HEK293 (cell line): ENCODE measurements around the gene SIDT2.

Source experiments
- CTCF ChIA-PET: fragments of 350-600 bp; formaldehyde crosslinking; extraction: SDS; loops from one replicate; lab custom pipeline; 2021; ENCODE audit warnings: antibody characterized with exemption; lab: Yijun Ruan, JAX
- POLR2A ChIA-PET: fragments of 300-600 bp; formaldehyde crosslinking; extraction: SDS; loops from one replicate; lab custom pipeline; 2020; ENCODE audit warnings: antibody characterized with exemption, inconsistent platforms; lab: Yijun Ruan, JAX
- H3K27ac ChIP-seq: fragments of 200-500 bp; sonication (Bioruptor generic); 2 replicates; pipeline ENCODE4 v1.5.1; 2014; ENCODE audit warnings: low read depth, low read length, control low read depth, inconsistent platforms; ENCODE audit errors: extremely low read depth
- H3K36me3 ChIP-seq, 2 experiments: fragments of 200-500 bp in 1 of 2; sonication (Bioruptor generic) in 1 of 2; 1 replicate in 1 of 2; 2 replicates in 1 of 2; pipeline ENCODE4 v1.5.1; 2014 to 2017; ENCODE audit warnings: inconsistent platforms in 2 of 2, low read length in 2 of 2; ENCODE audit not compliant: control insufficient read depth in 2 of 2, insufficient read depth in 1 of 2
- H3K4me1 ChIP-seq: fragments of 200-500 bp; sonication (Bioruptor generic); 2 replicates; pipeline ENCODE4 v1.5.1; 2014; ENCODE audit warnings: mild to moderate bottlenecking, low read length, inconsistent platforms; ENCODE audit not compliant: control insufficient read depth, insufficient read depth
- H3K4me3 ChIP-seq: 2 replicates; pipeline ENCODE4 v1.5.1; 2011; ENCODE audit warnings: low read depth, mild to moderate bottlenecking, control low read depth, low read length, moderate library complexity
- H3K9me3 ChIP-seq: fragments of 200-500 bp; sonication (Bioruptor generic); 2 replicates; pipeline ENCODE4 v1.5.1; 2014; ENCODE audit warnings: low read depth, low read length, inconsistent platforms; ENCODE audit not compliant: control insufficient read depth, insufficient read depth
- EGR2 ChIP-seq: fragments of 450-650 bp; formaldehyde crosslinking; IDR thresholded peaks from 2 replicates; pipeline ENCODE4 v1.5.1; 2016; ENCODE audit warnings: low read depth, missing biosample characterization, missing genetic modification characterization
- GLIS1 ChIP-seq: fragments of 450-650 bp; formaldehyde crosslinking; IDR thresholded peaks from 2 replicates; pipeline ENCODE4 v1.5.1; 2016; ENCODE audit warnings: missing biosample characterization, missing genetic modification characterization
- GLIS2 ChIP-seq: fragments of 450-650 bp; formaldehyde crosslinking; IDR thresholded peaks from 2 replicates; pipeline ENCODE4 v1.5.1; 2016; ENCODE audit warnings: missing biosample characterization, missing genetic modification characterization
- MEIS1 ChIP-seq: sonication (generic); formaldehyde crosslinking; IDR thresholded peaks from 2 replicates; pipeline ENCODE4 v1.8.1; 2022; ENCODE audit warnings: missing genetic modification reagents, mild to moderate bottlenecking, borderline replicate concordance
- PRDM10 ChIP-seq: fragments of 450-650 bp; formaldehyde crosslinking; IDR thresholded peaks from 2 replicates; pipeline ENCODE4 v1.5.1; 2016; ENCODE audit warnings: missing biosample characterization, missing genetic modification characterization
- REST ChIP-seq: fragments of 450-650 bp; formaldehyde crosslinking; IDR thresholded peaks from 2 replicates; pipeline ENCODE4 v1.5.1; 2016; ENCODE audit warnings: missing biosample characterization, missing genetic modification characterization
- SP2 ChIP-seq: fragments of 450-650 bp; formaldehyde crosslinking; IDR thresholded peaks from 2 replicates; pipeline ENCODE4 v1.5.1; 2016; ENCODE audit warnings: missing biosample characterization, missing genetic modification characterization
- TCF7L2 ChIP-seq: IDR thresholded peaks from 2 replicates; pipeline ENCODE4 v1.6.1; 2011; ENCODE audit warnings: low read depth, mild to moderate bottlenecking, inconsistent platforms, low read length, moderate library complexity, borderline replicate concordance
- ZFP41 ChIP-seq: fragments of 450-650 bp; formaldehyde crosslinking; IDR thresholded peaks from 2 replicates; pipeline ENCODE4 v1.5.1; 2016; ENCODE audit warnings: missing biosample characterization, missing genetic modification characterization, borderline replicate concordance
- ZNF146 ChIP-seq: fragments of 450-650 bp; formaldehyde crosslinking; IDR thresholded peaks from 2 replicates; pipeline ENCODE4 v1.5.1; 2016; ENCODE audit warnings: missing biosample characterization, missing genetic modification characterization
- ZNF155 ChIP-seq: fragments of 450-650 bp; formaldehyde crosslinking; IDR thresholded peaks from 2 replicates; pipeline ENCODE4 v1.5.1; 2016; ENCODE audit warnings: missing biosample characterization, missing genetic modification characterization
- ZNF175 ChIP-seq: fragments of 450-650 bp; formaldehyde crosslinking; IDR thresholded peaks from 2 replicates; pipeline ENCODE4 v1.5.1; 2016; ENCODE audit warnings: missing biosample characterization, missing genetic modification characterization
- ZNF211 ChIP-seq: fragments of 450-650 bp; formaldehyde crosslinking; IDR thresholded peaks from 2 replicates; pipeline ENCODE4 v1.5.1; 2016; ENCODE audit warnings: low read depth, missing biosample characterization, missing genetic modification characterization
- ZNF23 ChIP-seq: fragments of 450-650 bp; formaldehyde crosslinking; IDR thresholded peaks from 2 replicates; pipeline ENCODE4 v1.5.1; 2016; ENCODE audit warnings: missing biosample characterization, missing genetic modification characterization, borderline replicate concordance
- ZNF335 ChIP-seq: fragments of 450-650 bp; formaldehyde crosslinking; conservative IDR thresholded peaks from 2 replicates; pipeline ENCODE4 v1.5.1; 2016; ENCODE audit warnings: missing biosample characterization, missing genetic modification characterization
- ZNF423 ChIP-seq: fragments of 450-650 bp; formaldehyde crosslinking; IDR thresholded peaks from 2 replicates; pipeline ENCODE4 v1.5.1; 2016; ENCODE audit warnings: missing biosample characterization, missing genetic modification characterization
- ZNF48 ChIP-seq: fragments of 450-650 bp; formaldehyde crosslinking; IDR thresholded peaks from 2 replicates; pipeline ENCODE4 v1.5.1; 2016; ENCODE audit warnings: missing biosample characterization, missing genetic modification characterization
- ZNF510 ChIP-seq: fragments of 450-650 bp; formaldehyde crosslinking; IDR thresholded peaks from 2 replicates; pipeline ENCODE4 v1.5.1; 2018; ENCODE audit warnings: mild to moderate bottlenecking, missing genetic modification characterization, missing biosample characterization; ENCODE audit not compliant: insufficient replicate concordance
- ZNF645 ChIP-seq: fragments of 450-650 bp; formaldehyde crosslinking; IDR thresholded peaks from 2 replicates; pipeline ENCODE4; 2016; ENCODE audit warnings: missing biosample characterization, missing genetic modification characterization
- ZNF658 ChIP-seq: fragments of 450-650 bp; formaldehyde crosslinking; IDR thresholded peaks from 2 replicates; pipeline ENCODE4; 2016; ENCODE audit warnings: missing biosample characterization, missing genetic modification characterization
- ZNF768 ChIP-seq: fragments of 450-650 bp; formaldehyde crosslinking; IDR thresholded peaks from 2 replicates; pipeline ENCODE4 v1.5.1; 2018; ENCODE audit warnings: missing biosample characterization, mild to moderate bottlenecking, missing genetic modification characterization
- ZNF776 ChIP-seq: fragments of 450-650 bp; formaldehyde crosslinking; IDR thresholded peaks from 2 replicates; pipeline ENCODE4 v1.5.0; 2017; ENCODE audit warnings: missing biosample characterization, missing genetic modification characterization, borderline replicate concordance
- TF ChIP-seq, protein P1 (sequence below): IDR thresholded peaks from 2 replicates; pipeline ENCODE4 v1.6.1; 2011; ENCODE audit warnings: mild to moderate bottlenecking, low read depth, low read length, borderline replicate concordance

Gene SIDT2

GRCh38 chr11:117232092-117232878 is 53.7 kb downstream of the SIDT2 start, which contains the start of gene RNF214 (continued):
- TF ChIP-seq, protein P1, sequence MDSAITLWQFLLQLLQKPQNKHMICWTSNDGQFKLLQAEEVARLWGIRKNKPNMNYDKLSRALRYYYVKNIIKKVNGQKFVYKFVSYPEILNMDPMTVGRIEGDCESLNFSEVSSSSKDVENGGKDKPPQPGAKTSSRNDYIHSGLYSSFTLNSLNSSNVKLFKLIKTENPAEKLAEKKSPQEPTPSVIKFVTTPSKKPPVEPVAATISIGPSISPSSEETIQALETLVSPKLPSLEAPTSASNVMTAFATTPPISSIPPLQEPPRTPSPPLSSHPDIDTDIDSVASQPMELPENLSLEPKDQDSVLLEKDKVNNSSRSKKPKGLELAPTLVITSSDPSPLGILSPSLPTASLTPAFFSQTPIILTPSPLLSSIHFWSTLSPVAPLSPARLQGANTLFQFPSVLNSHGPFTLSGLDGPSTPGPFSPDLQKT = peak; percentile 45; the same call in 1 of the 2 replicates
- no peak for TF ChIP-seq REST (tag by site-specific recombination)
- no peak for TF ChIP-seq ZNF645 (tag by site-specific recombination)
- TF ChIP-seq EGR2 (tag by site-specific recombination) = no peak
- TF ChIP-seq ZNF23 (tag by site-specific recombination) = no peak

GRCh38 chr11:117232911-117233409 is 54.4 kb downstream of the SIDT2 start:
- Histone ChIP-seq H3K4me3 (peak overlapping the region; percentile 78), H3K27ac (peak overlapping the region; percentile 59; the same call in 1 of the 2 replicates), H3K36me3 (peaks cover 0 to 37% of the 10 kb centered on the region in 2 experiments; a peak in 2 of 3 replicates), H3K9me3 (no peaks in the 10 kb centered on the region), H3K4me1 (no peaks in the 10 kb centered on the region)
- POLR2A ChIA-PET = interaction anchor here (1.9 to 2.6 kb wide), 2 partner anchors 11 to 83 kb away, joined by 6 to 11 read pairs; partner anchors contain the start of gene BACE1
- CTCF ChIA-PET = interaction anchor here (0.6 to 0.7 kb wide), 3 partner anchors 11 to 445 kb away, joined by 3 to 4 read pairs (median 3); no protein-coding TSS in a partner anchor
- TF ChIP-seq ZFP41 (no peak), ZNF423 (tag by site-specific recombination) (no peak), ZNF211 (tag by site-specific recombination) (no peak), GLIS2 (peak; percentile 75), ZNF510 (no peak), ZNF658 (tag by site-specific recombination) (no peak), TCF7L2 (no peak), ZNF776 (no peak), ZNF23 (tag by site-specific recombination) (no peak), ZNF335 (tag by site-specific recombination) (peak; percentile 29; the same call in 1 of the 2 replicates), ZNF48 (tag by site-specific recombination) (no peak), ZNF175 (tag by site-specific recombination) (no peak), PRDM10 (tag by site-specific recombination) (no peak), SP2 (tag by site-specific recombination) (no peak), MEIS1 (CRISPR knock-in tag) (no peak), ZNF146 (no peak), GLIS1 (tag by site-specific recombination) (peak; percentile 32; the same call in 1 of the 2 replicates), ZNF155 (tag by site-specific recombination) (no peak), ZNF768 (tag by site-specific recombination) (no peak)
